SK-N-MC (cell line): ENCODE data around the gene ZNF559.
"Not testable (repeated sequence)": the region's sequence is repeated elsewhere in the genome, so short reads cannot be mapped to it uniquely, and the experiment has no call there.

Source experiments
- DNase-seq: peaks from one replicate; pipeline ENCODE4 v3.0.0-alpha.2; 2011; ENCODE audit warnings: low read depth, low spot score
- H3K27ac ChIP-seq: fragments of 200-600 bp; sonication (generic); 2 replicates; pipeline ENCODE4 v1.5.1; 2016; ENCODE audit warnings: mixed run types
- H3K36me3 ChIP-seq: fragments of 200-600 bp; sonication (generic); 2 replicates; pipeline ENCODE4 v1.6.1; 2017; ENCODE audit warnings: antibody characterized with exemption, low read length, mixed read lengths; ENCODE audit not compliant: insufficient read depth
- H3K4me3 ChIP-seq: fragments of 200-600 bp; sonication (generic); 2 replicates; pipeline ENCODE4 v1.5.1; 2016
- H3K9ac ChIP-seq: fragments of 200-600 bp; sonication (generic); 2 replicates; pipeline ENCODE4 v1.8.0; 2017; ENCODE audit warnings: mixed run types, mixed read lengths; ENCODE audit not compliant: insufficient read length
- H3K9me3 ChIP-seq: fragments of 200-600 bp; sonication (generic); 2 replicates; pipeline ENCODE4 v1.6.1; 2017; ENCODE audit warnings: low read depth, mild to moderate bottlenecking, antibody characterized with exemption, low read length, moderate library complexity, mixed read lengths
- EZH2 ChIP-seq: fragments of 200-600 bp; sonication (generic); IDR thresholded peaks from one replicate; pipeline ENCODE4 v1.6.1; 2017; ENCODE audit warnings: antibody characterized with exemption
- FOXP2 ChIP-seq: optimal IDR thresholded peaks from 2 replicates; pipeline ENCODE3; 2011; ENCODE audit warnings: mild to moderate bottlenecking, moderate library complexity; ENCODE audit not compliant: insufficient read depth; ENCODE audit errors: extremely low read length, control extremely low read depth
- POLR2AphosphoS5 ChIP-seq: IDR thresholded peaks from 2 replicates; pipeline ENCODE4 v1.6.1; 2012; ENCODE audit warnings: mild to moderate bottlenecking, low read depth, low read length, borderline replicate concordance

The ZNF559 gene

GRCh38 chr19:9309974-9310446, 14.0 kb upstream of the ZNF559 start:
- peak overlapping the region; percentile 56 for H3K9ac ChIP-seq
- H3K36me3 ChIP-seq, result no peaks in the 10 kb centered on the region
- TF ChIP-seq FOXP2 (no peak), EZH2 (no peak), POLR2AphosphoS5 (no peak; the same call in 1 of the 2 replicates)
- DNase-seq, result peak; percentile 87
- H3K27ac ChIP-seq, result peak overlapping the region; percentile 84
- peak overlapping the region; percentile 87 for H3K4me3 ChIP-seq
- no peaks in the 10 kb centered on the region for H3K9me3 ChIP-seq

DNA sequence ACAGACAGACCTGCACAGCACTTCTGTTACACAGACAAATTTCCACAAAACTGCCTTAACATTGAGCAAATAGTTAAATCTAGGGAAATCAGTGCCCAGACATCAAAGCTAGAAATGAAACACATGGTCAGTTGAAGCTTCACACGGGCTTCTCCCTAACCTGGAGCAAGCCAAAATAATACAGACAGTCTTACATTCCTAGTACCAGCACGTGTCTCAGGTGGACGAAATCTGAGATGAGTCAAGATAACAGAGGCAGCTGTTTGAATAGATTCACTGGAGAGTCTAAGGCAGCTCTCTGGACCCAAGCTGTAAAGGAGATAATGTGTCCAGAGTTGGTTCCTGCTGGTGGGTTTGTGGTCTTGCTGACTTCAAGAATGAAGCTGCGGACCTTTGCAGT, 10.2 kb upstream of the ZNF559 start:
- TF ChIP-seq EZH2, result no peak
- TF ChIP-seq POLR2AphosphoS5, result no peak
- TF ChIP-seq FOXP2, result no peak
- Histone ChIP-seq H3K9ac (no peak overlapping the region), H3K27ac (no peak overlapping the region), H3K4me3 (no peak overlapping the region), H3K9me3 (no peaks in the 10 kb centered on the region), H3K36me3 (no peaks in the 10 kb centered on the region)
- DNase-seq, result no peak

DNA sequence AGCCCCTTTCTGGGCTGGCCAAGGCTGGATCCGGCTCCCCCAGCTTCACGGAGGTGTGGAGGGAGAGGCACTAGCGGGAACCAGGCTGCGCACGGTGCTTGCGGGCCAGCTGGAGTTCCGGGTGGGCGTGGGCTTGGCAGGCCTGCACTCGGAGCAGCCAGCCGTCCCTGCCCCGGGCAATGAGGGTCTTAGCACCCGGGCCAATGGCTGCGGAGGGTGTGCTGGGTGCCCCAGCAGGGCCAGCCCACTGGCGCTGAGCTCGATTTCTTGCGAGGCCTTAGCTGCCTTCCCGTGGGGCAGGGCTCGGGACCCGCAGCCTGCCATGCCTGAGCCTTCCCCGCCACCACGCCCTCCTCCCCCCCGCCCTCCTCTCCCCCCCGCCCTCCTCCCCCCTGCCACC, 2.6 kb upstream of the ZNF559 start:
- no peak overlapping the region for H3K9ac ChIP-seq
- DNase-seq, result no peak
- peaks cover 4% of the 10 kb centered on the region; the same call in 1 of the 2 replicates for H3K9me3 ChIP-seq
- no peak overlapping the region for H3K4me3 ChIP-seq
- TF ChIP-seq EZH2, result no peak
- TF ChIP-seq FOXP2, result no peak
- TF ChIP-seq POLR2AphosphoS5, result no peak
- H3K36me3 ChIP-seq, result peaks cover 7% of the 10 kb centered on the region
- no peak overlapping the region for H3K27ac ChIP-seq

DNA sequence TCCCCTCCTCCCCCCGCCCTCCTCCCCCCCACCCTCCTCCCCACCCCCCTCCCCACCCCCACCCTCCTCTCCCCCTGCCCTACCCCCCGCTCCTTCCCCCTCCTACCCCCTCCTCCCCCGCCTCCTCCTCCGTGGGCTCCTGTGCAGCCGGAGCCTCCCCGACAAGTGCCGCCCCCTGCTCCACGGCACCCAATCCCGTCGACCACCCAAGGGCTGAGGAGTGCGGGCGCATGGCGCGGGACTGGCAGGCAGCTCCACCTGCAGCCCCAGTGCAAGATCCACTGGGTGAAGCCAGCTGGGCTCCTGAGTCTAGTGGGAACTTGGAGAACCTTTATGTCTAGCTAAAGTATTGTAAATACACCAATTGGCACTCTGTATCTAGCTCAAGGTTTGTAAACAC, 2.2 kb upstream of the ZNF559 start:
- not testable (repeated sequence) for H3K36me3 ChIP-seq, H3K9ac ChIP-seq, H3K9me3 ChIP-seq, H3K4me3 ChIP-seq, DNase-seq, H3K27ac ChIP-seq

GRCh38 chr19:9322201-9322600, 1.8 kb upstream of the ZNF559 start:
- not testable (repeated sequence) for H3K27ac ChIP-seq, DNase-seq, H3K9ac ChIP-seq, H3K4me3 ChIP-seq, H3K9me3 ChIP-seq
- H3K36me3 ChIP-seq, result peaks cover 10% of the 10 kb centered on the region

- no peak overlapping the region for H3K9ac ChIP-seq
- DNase-seq, result no peak
- TF ChIP-seq FOXP2 (no peak), POLR2AphosphoS5 (no peak), EZH2 (no peak)
- peaks cover 4% of the 10 kb centered on the region; the same call in 1 of the 2 replicates for H3K9me3 ChIP-seq
- H3K4me3 ChIP-seq, result peak overlapping the region; percentile 83
- H3K27ac ChIP-seq, result 0 out of 2 replicates have a peak overlapping the region, but pooled peaks have one; percentile 42
- H3K36me3 ChIP-seq, result peaks cover 23% of the 10 kb centered on the region
Observed at GRCh38 chr19:9323557-9323918, 441 bp upstream of the ZNF559 start.

DNA sequence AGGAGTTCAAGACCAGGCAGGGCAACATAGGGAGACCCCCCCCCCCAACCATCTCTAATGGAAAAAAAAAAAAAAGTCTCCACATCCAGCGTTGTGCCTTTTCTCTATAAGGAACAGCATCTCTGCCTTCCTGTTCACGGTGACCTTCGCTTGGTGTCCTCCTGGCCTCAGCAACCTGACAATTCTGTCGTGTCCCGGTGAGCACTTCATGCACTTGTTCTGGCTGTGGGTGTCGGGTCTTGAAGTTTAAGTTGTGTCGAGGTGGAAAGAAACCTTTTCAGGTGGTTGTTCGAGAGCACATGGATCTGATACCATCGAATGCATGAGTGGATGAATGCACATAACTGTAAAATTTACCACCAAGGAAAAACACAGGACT, 594 bp downstream of the ZNF559 start:
- H3K9ac ChIP-seq, result peak overlapping the region; percentile 80
- DNase-seq, result no peak
- no peak for TF ChIP-seq POLR2AphosphoS5
- no peak for TF ChIP-seq EZH2
- TF ChIP-seq FOXP2, result no peak
- H3K27ac ChIP-seq, result peak overlapping the region; percentile 79
- peaks cover 25% of the 10 kb centered on the region for H3K36me3 ChIP-seq
- H3K9me3 ChIP-seq, result peaks cover 6% of the 10 kb centered on the region; the same call in 1 of the 2 replicates
- peak overlapping the region; percentile 83 for H3K4me3 ChIP-seq

DNA sequence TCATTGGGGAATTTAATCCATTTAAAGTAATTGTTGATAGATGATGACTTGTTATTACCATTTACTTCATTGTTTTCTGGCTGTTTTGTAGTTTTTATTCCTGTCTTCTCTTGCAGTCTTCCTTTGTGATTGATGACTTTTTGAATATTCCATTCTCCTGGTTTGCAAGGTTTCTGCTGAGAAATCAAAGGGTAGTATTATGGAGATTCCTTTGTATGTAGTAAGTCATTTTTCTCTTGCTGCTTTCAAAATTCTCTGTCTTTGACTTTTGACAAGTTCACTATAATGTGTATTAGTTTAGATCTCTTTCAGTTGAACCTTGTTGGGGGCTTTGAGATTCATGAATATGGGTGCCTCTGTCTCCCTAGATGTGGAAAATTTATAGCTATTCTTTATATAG, 6.0 kb downstream of the ZNF559 start:
- Histone ChIP-seq H3K9me3 (peaks cover 19% of the 10 kb centered on the region; the same call in 1 of the 2 replicates), H3K4me3 (no peak overlapping the region), H3K27ac (no peak overlapping the region), H3K36me3 (peaks cover 55% of the 10 kb centered on the region), H3K9ac (no peak overlapping the region)
- TF ChIP-seq FOXP2 (no peak), EZH2 (no peak), POLR2AphosphoS5 (no peak)
- no peak for DNase-seq

DNA sequence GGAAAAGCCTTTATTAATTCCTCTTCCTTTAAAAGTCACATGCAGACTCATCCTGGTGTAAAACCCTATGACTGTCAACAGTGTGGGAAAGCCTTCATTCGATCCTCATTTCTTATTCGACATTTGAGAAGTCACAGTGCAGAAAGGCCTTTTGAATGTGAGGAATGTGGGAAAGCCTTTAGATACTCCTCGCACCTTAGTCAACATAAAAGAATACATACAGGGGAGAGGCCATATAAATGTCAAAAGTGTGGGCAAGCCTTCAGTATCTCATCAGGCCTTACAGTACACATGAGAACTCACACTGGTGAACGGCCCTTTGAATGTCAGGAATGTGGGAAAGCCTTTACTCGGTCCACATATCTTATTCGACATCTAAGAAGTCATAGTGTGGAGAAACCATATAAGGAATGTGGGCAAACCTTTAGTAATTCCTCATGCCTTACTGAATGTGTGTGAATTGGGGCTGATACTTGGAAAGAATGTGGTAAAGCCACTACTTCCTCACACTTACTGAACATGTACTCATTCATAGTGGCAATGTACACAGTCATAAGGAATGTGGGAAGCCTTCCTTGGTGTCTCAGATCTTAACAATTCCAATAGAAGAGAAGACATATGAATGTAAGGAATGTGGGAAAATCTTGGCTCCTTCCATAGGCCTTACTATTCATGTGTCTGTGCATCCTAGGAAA, 18.8 kb downstream of the ZNF559 start:
- no peak overlapping the region for H3K4me3 ChIP-seq
- TF ChIP-seq POLR2AphosphoS5 (no peak), FOXP2 (no peak), EZH2 (no peak)
- H3K27ac ChIP-seq, result no peak overlapping the region
- no peak overlapping the region for H3K9ac ChIP-seq
- no peak for DNase-seq
- peaks cover 53% of the 10 kb centered on the region for H3K36me3 ChIP-seq
- H3K9me3 ChIP-seq, result peaks cover 37% of the 10 kb centered on the region
